Stimulated activated CD8-positive, alpha-beta memory T cell treated with anti-CD3 and anti-CD28 coated beads, Interleukin-2, amount 100 ng/mL, for 1 hour (primary cell): ENCODE results near the gene GARS1.

Source experiments
- DNase-seq, 2 donors: peaks; one replicate each; pipeline ENCODE4 v3.0.0-alpha.2; 2020; ENCODE audit warnings: low read depth in 2 of 2

GARS1 gene

DNA sequence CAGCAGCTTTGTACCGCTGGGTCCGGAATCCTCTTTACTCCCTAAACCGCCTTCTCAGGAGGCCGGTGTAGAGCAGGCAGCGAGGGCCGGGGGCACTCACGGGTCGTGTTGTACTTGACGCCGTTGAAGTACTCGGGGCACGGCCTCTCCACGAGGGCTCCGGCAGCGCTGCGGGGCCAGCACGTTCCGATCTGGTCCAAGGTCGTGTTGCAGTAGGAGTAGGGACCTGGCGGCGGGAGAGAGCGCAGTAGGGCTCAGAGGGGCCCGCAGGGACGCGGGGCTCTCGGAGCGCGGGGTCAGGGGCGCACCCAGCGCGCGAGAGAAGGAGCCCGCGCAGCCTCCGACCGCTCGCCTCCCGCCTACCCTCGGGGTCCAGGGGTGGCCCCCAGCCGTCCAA is 87.1 kb downstream of the GARS1 start:
- DNase-seq = no peak

DNA sequence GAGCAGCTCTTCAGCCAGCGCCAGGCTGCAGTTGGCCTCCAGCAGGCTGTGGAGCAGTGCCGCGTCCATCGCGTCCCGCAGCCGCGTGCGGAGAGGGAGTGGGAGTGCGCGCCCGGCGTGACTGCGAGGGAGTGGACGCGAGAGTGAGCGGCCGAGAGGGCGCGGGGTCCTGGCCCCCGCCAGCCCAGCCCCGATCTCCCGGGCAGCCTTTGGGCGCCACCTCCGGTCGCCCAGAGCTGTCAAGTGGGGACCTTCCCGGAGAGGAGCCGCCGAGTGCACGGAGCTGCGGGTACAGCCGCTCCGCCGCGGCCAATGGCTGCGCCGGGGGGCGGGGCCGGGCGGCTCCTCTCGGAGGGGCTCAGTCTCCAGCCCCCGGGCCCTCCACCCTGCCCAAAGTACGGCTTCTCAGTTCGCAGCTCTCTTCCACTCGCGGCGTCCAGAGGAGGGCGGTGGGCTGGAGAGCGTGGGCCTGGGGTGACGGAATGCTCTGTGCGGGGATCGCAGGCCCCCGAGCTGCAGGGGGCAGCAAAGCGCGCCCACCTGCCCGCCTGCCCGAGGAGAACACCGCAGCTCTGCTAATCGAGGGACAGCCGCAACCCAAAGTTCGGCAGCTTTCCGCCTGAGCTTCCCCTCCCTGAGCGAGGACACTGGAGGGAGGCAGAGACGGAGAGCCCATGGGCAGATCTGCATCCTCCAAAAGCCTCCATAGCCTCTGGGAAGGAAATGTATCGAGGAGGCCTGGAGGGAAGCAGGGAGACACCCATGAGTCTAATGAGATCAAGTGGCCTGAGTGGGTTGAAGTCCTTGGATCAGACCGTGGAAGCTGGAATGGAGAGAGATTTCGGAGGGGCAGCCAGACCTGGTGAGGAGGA is 87.8 kb downstream of the GARS1 start, which contains the start of gene CRHR2:
Gene CRHR2, minus strand, starts transcription at position 245 of the 872 bp plus-strand sequence. Its CDS starts 176 bp downstream, at position 69.
- peak in 1 of 2 donors; percentile 4 for DNase-seq

GRCh38 chr7:30683306-30683705 is 88.6 kb downstream of the GARS1 start:
- no peak for DNase-seq
